Sciatic nerve (tissue), 2 donors: ENCODE measurements around the gene DESI2. TPM values are rescaled to one million over a fixed set of nuclear protein-coding genes. Genes with fewer than 3 reads are reported as not detected.
"Not testable (repeated sequence)": the region's sequence is repeated elsewhere in the genome, so short reads cannot be mapped to it uniquely, and the experiment has no call there.

Experiments
- ATAC-seq: fragments of 200-7000 bp; cut with Tn5 transposase; one replicate; pipeline ENCODE4 v1.9.1; 2020; ENCODE audit warnings: mild to moderate bottlenecking, moderate library complexity
- DNase-seq: peaks from one replicate; pipeline ENCODE4 v3.0.0-alpha.2; 2020; ENCODE audit warnings: low spot score
- intact Hi-C: fragments of 100-400 bp; cut with DNase I; formaldehyde crosslinking; loops from one replicate; pipeline ENCODE4 v1.14.2; 2022
- total RNA-seq: library from RNA; stranded (reverse); fragmentation: NEBNext Ultra II Directional; extraction: Animal tissue kit (Norgen Biotek cat#: 25700); gene quantifications from one replicate; pipeline ENCODE4 v1.2.1, GENCODE V29; 2021
- donor health status: DM: no; HTN: no; CAD: no.
- donor health status: DM: no; HTN: no; CAD: no.

Gene DESI2
- total RNA-seq, 1 donor from 2014 or later = 19.3 TPM

DNA sequence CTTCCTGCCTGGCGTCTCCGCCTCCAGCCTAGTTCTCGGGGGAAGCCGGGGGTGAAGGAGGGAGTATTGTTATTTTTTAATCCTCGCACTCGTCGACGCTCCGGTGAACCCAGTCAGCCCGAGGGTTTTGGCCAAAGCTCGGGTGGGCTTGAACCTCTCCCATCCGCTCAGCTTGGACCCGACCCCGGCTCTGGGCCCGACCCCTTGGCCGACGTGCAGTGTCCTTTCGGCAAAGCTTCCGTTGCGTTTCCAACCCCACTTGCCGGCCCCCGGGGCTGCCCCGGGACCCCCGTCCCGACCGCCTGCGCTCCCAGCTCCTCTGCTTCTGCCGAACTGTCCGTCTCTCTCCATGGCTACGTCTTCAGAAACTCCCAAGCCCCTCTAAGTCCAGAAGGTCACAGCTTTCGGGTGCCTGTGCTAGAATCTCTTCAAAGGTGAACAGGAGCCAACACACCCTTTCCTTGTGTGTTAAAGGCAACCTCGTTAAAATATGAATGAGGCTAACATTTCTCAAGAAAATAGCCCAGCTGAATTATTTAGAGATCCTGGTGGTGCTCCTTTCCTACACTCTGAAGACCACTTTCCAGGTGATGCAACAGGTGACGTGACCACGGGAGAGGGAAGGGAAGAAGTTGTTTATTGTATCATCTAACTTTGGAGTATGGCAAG is 647 bp downstream of the DESI2 start:
- intact Hi-C loops = no loop called here
- DNase-seq (no peak), ATAC-seq (no peak)

- intact Hi-C loops = no loop called here
- ATAC-seq (no peak), DNase-seq (no peak)
Measured at GRCh38 chr1:244654108-244655038, 1.4 kb downstream of the DESI2 start.

DNA sequence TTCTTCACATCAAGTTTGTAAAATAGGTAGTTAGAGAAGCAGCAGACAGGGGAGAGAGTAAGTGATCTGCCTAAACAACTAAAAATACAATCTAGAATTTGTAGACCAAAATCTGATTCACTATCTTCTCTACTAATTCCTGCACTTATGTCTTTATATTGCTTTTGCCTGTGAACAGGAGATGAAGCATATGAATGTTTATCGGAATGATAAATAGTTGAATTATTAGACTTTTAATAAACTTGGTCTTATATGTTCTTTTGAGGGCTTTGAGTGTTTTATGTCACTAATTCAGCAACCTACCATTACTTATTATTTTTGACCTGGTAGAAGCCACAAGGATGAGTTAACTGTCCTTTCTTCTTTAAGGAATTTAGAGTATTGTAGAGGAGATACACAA is 2.3 kb downstream of the DESI2 start:
- intact Hi-C loops = no loop called here

DNA sequence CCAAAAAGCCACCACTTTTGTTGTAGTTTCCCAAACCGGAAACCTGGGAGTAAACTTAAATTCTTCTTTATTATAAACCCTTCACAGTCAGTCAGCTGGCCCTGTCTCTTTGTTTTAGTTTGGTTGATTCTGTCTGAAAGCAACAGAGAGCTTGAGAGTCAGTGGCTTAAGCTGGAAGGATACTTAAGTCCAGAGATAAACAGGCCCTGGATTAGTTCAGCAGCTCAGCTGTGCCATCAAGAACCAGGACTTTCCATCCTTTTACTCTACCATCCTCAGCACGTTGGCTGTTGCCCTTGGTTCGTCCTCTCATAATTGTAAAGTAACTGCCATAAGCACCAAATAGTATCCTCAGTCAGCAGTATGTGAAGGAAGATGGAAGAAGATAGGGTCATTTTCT is 4.5 kb downstream of the DESI2 start:
- no peak for ATAC-seq
- intact Hi-C loops = no loop called here
- no peak for DNase-seq

More for the DNA sequence above, 2.3 kb downstream of the DESI2 start:
- no peak for DNase-seq
- ATAC-seq = no peak

DNA sequence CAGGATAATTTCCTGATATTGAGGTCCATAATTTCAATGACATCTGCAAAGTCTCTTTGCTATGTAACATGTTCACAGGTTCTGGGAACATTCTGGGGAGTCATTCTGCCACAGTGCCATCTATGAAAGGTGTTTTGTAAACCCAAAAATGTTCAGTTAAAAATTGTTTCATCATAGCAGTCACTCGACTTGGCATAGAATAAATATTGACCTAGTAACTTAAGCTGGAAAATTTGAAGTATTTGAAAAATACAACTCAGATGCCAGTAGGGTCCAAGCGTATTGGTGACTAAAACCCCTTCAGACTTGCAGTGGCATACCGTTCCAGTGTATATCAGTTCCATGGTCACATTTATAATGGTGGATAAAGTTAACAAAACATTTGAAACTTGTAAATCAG is 6.8 kb downstream of the DESI2 start:
- ATAC-seq (no peak), DNase-seq (no peak)
- intact Hi-C loops = no loop called here

- intact Hi-C loops = no loop called here
- DNase-seq (no peak), ATAC-seq (no peak)
Measured at GRCh38 chr1:244660595-244660994, 7.7 kb downstream of the DESI2 start.

- ATAC-seq, intact Hi-C loops: not testable (repeated sequence)
Measured at GRCh38 chr1:244661569-244662312, 8.8 kb downstream of the DESI2 start.

GRCh38 chr1:244662599-244662998 is 9.7 kb downstream of the DESI2 start:
- ATAC-seq = no peak
- intact Hi-C loops = no loop called here

More at GRCh38 chr1:244661569-244662312, 8.8 kb downstream of the DESI2 start:
- not testable (repeated sequence) for DNase-seq

DNA sequence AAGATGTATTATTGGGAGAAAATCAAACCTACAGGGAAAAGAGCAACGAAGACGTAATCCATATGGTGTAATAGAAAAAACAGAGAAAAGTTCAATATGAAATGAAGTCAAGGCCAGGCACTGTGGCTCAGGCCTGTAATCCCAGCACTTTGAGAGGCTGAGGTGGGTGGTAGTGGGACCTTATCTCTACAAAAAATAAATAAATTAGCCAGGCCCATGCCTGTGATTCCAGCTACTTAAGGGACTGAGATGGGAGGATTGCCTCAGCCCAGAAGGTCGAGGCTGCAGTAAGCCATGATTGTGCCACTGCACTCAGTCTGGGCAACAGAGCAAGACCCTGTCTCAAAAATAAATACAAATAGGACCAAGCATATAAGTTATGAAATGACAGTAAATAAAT is 11.4 kb downstream of the DESI2 start:
- ATAC-seq (no peak), DNase-seq (no peak)
- intact Hi-C loops = no loop called here

More at GRCh38 chr1:244662599-244662998, 9.7 kb downstream of the DESI2 start:
- DNase-seq = no peak

DNA sequence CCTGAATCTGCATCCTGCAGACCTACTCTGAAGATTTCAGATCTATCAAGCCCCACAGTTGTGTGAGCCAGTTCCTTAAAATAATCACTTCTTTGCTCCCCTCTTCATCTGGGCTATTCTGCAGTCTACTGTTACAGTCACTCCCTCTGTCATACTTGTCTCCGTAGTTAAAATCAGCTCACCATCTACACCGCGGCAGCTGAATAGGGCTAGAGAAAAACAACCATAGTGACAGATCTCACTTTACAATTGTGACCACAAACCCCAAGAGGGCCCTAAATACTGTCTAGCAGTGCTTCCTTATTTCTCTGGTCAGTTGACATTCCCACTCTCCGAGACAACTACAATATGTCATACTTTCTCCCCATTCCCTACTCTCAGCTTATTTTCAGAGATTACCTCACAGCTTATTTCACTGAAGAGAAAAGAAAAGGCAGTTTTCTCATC is 12.9 kb downstream of the DESI2 start:
- ATAC-seq (peak; percentile 76), DNase-seq (no peak)
- intact Hi-C loops = no loop called here

DNA sequence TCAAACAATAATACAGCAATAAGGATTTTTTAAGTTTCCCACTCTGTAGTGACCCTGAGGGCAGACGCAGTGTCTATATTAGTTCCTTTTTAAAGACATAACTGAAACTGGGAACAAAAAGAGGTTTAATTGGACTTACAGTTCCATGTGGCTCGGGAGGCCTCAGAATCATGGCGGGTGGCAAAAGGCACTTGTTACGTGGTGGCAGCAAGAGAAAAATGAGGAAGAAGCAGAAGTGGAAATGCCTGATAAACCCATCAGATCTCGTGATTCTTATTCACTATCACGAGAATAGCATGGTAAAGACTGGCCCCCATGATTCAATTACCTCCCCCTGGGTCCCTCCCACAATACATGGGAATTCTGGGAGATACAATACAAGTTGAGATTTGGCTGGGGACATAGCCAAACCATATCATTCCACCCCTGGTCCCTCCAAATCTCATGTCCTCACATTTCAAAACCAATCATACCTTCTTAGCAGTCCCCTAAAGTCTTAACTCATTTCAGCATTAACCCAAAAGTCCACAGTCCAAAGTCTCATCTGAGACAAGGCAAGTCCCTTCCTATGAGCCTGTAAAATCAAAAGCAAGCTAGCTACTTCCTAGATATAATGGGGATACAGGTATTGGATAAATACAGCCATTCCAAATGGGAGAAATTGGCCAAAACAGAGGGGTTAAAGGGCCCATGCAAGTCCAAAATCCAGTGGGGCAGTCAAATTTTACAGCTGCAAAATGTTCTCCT is 13.9 kb downstream of the DESI2 start:
- ATAC-seq, DNase-seq, intact Hi-C loops: not testable (repeated sequence)

GRCh38 chr1:244667797-244668196 is 14.9 kb downstream of the DESI2 start:
- ATAC-seq (no peak), DNase-seq (no peak)
- intact Hi-C loops = no loop called here

GRCh38 chr1:244672946-244673682 is 20.2 kb downstream of the DESI2 start:
- DNase-seq (no peak), ATAC-seq (peak; percentile 36)
- intact Hi-C loops = no loop called here

DNA sequence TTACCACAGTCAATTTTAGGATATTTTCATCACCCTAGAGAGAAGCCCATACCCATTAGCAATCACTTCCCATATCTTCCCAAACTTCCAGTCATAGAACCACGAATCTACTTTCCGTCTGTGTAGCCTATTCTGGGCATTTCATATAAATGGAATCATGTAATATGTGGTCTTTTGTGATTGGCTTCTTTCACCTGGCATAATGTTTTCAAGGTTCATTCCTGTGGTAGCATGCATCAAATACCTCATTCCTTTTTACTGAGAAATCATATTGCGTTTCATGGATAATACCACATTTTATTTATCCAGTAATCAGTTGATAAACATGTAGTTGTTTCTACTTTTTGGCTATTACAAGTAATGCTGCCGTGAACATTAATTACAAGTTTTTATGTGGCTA is 21.5 kb downstream of the DESI2 start:
- DNase-seq (no peak), ATAC-seq (no peak)
- intact Hi-C loops = no loop called here

- intact Hi-C loops = no loop called here
- DNase-seq (no peak), ATAC-seq (no peak)
Measured at GRCh38 chr1:244675167-244675566, 22.2 kb downstream of the DESI2 start.

GRCh38 chr1:244678697-244679096 is 25.8 kb downstream of the DESI2 start:
- DNase-seq = no peak
- peak; percentile 45 for ATAC-seq
- intact Hi-C loops = no loop called here

- intact Hi-C loops = no loop called here
- no peak for ATAC-seq
- DNase-seq = no peak
Measured at GRCh38 chr1:244680667-244681066, 27.7 kb downstream of the DESI2 start.

DNA sequence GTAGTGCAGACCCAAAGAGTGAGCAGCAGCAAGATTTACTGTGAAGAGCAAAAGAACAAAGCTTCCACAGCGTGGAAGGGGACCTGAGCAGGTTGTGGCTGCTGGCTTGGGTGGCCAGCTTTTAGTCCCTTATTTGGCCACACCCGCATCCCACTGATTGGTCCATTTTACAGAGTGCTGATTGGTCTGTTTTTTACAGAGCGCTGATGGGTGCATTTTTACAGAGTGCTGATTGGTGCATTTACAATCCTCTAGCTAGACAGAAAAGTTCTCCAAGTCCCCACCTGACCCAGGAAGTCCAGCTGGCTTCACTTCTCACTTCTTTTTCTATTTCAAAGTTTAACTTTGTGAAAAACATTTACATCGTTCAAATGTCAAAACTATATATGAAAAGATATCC is 29.2 kb downstream of the DESI2 start:
- intact Hi-C loops, ATAC-seq, DNase-seq: not testable (repeated sequence)
